NCI-H524 treated with DMSO at 0.1 percent for 48 hours (cell line): Measurements from ENCODE around the gene RAB7B.

Experiments
- DNase-seq: peaks from one replicate; lab custom pipeline; 2025; lab: John Stamatoyannopoulos, UW

Gene RAB7B

GRCh38 chr1:205948886-205949285, 54.3 kb downstream of the RAB7B start:
- no peak for DNase-seq

DNA sequence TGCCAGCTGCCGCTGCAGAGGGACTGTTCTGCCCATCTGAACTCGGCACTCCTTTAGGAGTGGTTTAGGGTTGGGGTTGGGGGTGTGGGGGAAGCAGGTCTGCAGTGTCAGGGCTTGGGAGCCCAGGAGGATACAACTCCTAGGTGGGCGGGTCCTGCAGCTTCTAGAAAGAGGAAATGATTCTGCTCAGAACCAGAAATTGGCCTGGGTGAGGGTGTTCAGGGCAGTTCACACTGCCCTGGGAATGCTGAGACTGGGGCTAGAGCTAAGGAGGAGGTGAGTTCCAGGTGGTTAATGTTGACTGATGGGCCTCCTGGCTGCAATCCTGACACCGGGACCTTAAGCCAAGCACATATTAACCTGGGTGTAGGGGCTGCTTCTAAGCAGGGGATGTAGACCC, 55.2 kb downstream of the RAB7B start:
- no peak for DNase-seq

DNA sequence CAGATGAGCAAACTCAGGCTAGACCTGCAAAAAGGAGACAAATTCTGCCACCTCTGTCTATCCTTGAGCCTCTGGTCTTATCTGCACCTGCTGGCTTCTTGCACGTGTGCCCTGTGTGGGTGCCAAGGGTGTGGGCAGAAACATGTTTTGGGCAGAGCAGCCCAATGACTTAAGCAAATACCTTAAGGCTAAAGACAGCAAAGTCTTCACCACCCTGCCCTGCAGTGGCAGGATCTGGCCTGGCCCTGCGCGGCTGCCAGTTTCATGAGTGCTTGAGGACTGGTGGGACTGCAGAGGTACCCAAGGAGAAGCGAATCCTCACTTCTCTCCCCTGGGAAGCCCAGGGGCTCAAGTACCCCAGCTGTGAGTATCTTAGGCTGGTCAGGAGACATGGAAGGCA, 56.2 kb downstream of the RAB7B start:
- no peak for DNase-seq

GRCh38 chr1:205945069-205945468, 58.1 kb downstream of the RAB7B start:
- no peak for DNase-seq

DNA sequence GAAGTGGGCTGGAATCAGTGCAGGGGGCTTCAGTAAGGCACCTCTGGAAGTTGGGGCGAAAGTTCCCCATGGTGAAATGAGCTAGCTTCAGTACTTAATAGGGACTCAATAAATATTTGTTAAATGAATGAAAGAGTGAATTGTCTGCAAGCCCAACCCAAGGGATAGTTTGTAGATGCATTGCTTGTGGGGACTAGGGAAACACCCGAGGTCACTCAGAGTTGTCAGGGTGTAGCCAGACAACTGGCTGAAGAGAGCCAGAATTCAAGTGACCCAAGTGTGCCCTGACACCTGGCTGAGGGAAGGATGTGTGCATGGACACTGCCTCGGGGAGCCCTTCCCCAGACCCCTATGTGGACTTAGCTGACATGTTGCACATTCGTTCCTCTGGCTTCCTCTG, 58.7 kb downstream of the RAB7B start:
- no peak for DNase-seq

GRCh38 chr1:205943245-205943644, 60.0 kb downstream of the RAB7B start, which contains the start of gene SLC26A9:
Gene SLC26A9 (minus strand): TSS chr1:205943456. CDS start chr1:205935820, 7,636 bp downstream.
- DNase-seq, result no peak

DNA sequence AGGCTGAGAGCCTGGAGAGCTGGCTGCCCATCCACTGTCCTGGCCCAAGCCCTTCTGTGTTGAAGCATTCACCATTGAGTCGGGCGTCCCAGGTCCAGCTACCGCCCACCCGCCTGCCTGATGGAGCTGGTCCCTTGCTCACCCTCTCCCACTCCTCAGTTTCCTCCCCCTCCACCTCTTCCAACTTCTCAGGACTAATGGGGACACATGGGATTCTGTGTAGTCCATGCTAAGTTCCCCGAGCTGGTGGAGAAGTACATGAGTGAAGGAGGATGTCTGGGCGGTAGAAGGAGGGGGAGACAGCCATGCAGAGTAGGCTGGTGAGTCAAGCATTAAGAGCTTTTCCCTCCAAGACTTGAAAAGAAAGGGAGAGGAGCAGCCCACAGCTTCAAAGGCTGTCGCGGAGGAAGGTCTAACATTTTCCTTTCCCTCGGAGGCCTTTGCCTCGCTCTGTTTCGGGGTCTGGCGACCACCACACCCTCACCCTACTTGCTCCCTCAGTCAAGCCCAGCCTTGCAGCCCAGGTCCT, 60.5 kb downstream of the RAB7B start:
- DNase-seq, result no peak

- no peak for DNase-seq
These were observed 62.5 kb downstream of the RAB7B start for GRCh38 chr1:205940710-205941109.

- peak; percentile 11 for DNase-seq
These were observed 63.4 kb downstream of the RAB7B start for GRCh38 chr1:205939690-205940330.

DNA sequence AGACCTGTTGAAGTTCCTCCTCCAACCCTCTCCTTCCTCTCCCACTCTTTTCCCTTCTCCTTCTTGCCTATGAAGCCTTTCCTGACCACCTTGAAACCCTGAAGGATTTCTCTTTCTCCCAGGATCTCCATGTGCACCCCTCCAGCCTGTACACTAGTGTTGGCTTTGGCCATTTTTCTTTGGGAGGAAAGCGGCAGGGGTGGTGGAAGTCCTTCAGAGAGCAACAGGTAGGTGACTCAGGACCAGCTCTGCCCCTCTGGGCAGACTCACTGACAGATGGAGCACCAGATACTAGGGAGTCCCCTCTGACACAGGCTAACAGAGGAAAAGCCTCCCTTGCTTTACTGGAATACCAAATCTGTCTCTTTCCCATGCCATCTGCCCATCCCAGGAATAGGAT, 64.5 kb downstream of the RAB7B start:
- no peak for DNase-seq

DNA sequence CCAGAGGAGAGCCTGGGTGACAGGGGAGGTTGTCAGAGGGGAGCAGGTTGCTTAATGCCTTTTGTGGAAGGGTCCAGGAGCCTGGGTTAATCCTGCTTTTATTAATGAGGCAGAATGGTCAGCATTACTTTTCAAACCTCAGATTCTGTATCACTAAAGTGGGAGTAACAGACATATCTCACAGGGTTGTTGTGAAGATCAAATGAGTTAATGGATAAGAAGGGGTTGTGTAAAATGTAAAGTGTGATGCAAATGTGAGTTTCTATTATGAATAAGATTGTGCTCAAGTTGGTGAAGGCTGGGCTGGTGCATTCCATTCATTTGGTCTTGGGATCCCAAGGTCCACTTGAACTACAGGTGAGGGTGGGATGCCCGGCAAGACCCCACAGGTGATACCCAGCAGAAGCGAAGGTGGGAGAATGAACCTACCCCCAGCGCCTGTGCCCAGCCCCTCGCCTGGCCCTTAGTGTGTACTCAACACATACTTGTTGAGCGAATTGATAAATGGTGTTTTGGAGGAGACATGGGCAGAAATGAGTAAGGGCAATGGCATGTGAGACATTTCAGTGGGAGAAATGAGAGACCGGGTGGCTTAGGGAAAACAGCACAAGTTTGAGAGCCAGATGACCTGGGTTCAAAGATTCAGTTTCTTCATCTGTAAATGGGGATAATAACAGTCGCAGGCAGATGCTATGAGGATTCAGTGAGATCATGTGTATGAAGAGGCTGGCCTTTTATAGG, 66.2 kb downstream of the RAB7B start:
- DNase-seq, result no peak

DNA sequence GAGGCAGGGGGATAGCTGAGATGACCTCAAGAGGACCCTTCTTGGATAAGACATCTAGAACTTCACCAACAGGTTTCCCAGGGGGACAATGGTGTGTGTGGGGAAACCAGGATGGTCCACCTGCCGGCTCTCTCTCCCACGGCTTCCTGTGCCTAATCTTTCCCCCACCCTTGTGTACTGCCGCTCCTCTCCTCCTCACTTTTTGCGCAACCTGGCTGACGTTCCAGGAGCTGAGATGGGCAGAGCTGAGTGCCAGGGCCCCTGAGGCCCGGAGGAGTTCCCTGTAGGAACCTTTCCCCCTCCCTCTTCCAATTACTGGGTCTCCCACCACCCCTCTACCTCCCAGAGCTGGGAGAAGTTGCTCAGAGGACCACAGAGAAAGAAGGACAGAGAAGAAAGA, 66.9 kb downstream of the RAB7B start:
- DNase-seq, result no peak

- no peak for DNase-seq
These were observed 67.3 kb downstream of the RAB7B start for GRCh38 chr1:205935869-205936268.

DNA sequence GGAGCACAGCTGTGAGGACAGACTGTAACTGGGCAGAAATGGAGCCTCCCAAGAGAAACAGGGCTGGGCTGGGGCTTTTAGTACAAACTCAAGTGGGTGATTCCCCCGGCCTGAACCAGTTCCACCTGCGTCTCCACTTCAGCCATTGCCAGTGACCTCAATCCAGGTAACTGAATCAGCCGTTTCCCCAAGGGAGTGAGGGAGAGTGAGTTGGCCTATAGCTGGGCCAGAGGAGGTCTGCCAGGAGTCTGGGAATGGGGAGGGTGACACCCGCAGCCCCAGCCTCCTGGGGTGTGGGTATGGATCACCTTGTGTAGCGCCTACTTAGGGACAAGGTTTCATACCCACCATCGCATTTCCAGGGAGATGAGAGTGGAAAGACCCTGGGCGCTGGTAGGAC, 68.4 kb downstream of the RAB7B start:
- no peak for DNase-seq

DNA sequence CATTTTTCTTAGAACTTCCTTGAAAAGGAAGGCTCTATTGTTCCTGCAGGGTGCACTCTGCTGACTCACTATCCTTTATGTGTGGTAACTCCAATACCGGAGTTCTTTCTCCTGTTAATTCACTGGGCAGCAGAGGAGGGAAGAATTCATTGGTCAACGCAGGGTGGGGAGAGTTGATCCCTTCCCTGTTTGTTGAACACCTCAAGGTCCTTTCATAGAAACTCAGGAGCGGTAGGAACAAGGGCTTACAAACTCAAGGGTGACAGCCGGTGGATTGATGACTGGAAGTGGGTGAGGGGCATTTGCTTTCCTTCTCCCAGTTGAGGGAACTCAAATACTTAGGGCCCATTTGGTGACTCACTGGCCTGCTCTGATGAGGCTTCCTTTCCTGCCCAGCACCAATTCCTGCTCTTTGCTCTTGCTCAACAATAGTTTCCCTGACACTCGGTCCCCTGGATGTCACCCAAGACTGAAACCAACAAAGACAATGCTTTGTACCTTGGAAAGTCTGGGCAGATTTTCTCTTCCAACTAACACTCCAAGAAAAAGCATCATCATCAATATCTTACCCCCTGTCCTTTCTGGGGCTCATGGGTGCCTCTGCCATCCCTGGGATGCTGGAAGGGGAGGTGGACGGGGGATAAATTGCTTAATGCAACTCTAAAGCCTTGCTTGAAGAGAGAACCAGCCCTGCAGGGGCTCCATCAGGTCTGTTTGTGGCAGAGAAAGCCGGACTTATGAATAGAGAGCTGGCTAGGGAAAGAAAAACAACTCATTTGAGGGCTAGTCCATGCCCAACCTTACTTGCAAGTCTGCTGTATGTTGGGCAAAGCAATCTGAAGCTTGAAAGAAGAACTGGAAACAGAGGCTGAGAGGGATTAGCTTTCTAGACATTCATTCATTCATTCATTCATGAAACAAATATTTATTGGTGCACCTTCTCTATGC, 69.2 kb downstream of the RAB7B start:
- no peak for DNase-seq

DNA sequence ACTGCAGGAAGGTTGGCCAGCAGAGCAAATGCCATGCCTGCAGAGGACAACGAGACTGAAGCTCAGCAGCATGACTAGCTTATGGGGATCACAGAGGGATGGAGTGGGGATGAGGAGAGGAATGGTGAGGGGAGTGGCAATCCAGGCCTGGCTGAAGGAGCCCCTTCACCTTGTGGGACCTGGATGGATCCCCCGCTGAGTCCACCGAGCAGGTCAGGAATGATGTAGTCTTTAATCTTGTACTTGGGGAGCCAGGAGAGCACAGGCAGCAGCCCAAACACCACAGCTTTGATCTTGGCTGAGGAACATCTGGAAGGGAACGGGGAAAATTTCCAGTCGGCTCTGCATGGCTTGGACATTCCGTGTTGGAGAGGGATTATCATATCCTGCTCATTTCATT, 70.4 kb downstream of the RAB7B start:
- no peak for DNase-seq

- DNase-seq, result no peak
These were observed 72.4 kb downstream of the RAB7B start for GRCh38 chr1:205930799-205931281.

GRCh38 chr1:205930195-205930577, 73.0 kb downstream of the RAB7B start:
- no peak for DNase-seq

DNA sequence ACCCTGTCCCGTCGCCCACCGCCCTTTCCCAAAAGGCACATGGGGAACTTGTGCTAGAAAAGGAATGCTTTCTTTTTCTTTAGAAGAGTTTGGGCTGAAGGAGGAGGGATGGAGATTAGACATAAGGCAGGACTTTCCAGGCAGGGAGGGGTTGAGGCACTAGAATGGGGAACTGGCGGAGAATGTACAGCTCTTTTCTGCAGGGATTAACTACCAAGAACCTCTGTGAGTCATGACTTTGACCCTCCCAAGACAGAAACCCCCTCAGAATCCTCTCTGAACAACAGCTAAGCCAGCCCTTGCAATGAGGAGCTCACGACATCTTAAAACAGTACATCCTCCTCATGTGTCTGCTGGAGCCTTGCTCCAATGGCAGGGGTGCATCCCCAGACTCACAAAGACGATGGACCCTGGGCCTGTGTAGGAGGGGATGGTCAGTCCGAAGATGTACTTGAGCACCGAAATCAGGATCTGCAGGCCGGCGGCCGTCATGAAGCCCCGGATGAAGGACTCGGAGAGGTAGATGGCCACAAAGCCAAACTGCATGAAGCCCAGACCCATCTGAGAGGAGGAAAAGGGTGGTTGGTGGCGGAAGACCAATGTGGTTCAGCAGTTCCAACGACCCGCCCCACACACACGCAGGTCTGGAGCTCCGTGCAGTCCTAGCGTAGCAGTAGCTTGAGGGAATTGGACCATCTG, 73.5 kb downstream of the RAB7B start:
- DNase-seq, result no peak

DNA sequence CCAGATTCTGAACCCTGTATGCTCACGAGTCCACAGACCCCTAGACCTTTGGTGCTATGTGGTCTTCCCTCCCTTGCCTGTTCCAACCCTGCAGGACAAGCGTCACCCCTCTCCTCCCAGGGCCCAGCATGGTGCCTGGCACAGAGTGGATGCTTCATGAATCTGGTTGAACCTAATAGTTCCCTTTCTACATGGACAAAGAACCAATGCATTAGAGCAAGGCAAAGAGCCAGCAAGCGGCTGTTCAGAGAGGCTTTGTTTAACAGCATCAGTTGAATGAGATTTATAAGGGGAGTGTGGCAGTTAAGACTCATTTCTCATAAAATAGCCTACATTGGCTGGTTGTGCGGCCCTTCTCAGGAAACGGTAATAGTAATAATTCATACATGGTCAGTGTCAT, 74.9 kb downstream of the RAB7B start:
- DNase-seq, result no peak

GRCh38 chr1:205927676-205928075, 75.5 kb downstream of the RAB7B start:
- DNase-seq, result no peak

GRCh38 chr1:205927247-205927646, 75.9 kb downstream of the RAB7B start:
- no peak for DNase-seq
